MCF 10A (cell line): ENCODE measurements around the gene PTPRM. TPM values are rescaled to one million over a fixed set of nuclear protein-coding genes. Genes with fewer than 3 reads are reported as not detected.

Source experiments
- BruUV-seq: library from RNA; stranded (reverse); fragments of 400-500 nt; replicated peaks from 2 replicates; lab custom pipeline; 2021; lab: Mats Ljungman, UMichigan
- CTCF ChIA-PET: fragments of 300-600 bp; sonication (Branson Sonifier 250); formaldehyde crosslinking; extraction: SDS; loops from one replicate; lab custom pipeline; 2021; ENCODE audit warnings: antibody characterized with exemption, inconsistent platforms; lab: Yijun Ruan, JAX
- POLR2A ChIA-PET: fragments of 300-600, 350-650 bp; sonication (Branson Sonifier 250); formaldehyde crosslinking; extraction: SDS; loops from one replicate; lab custom pipeline; 2020; ENCODE audit warnings: antibody characterized with exemption, inconsistent platforms; lab: Yijun Ruan, JAX
- DNase-seq: peaks from one replicate; pipeline ENCODE4 v3.0.0-alpha.2; 2018; ENCODE audit not compliant: unreplicated experiment
- H3K27ac Mint-ChIP-seq: one replicate; pipeline ENCODE4 v1.8.0; 2022; ENCODE audit warnings: mild to moderate bottlenecking, low read depth, mixed read lengths; ENCODE audit not compliant: unreplicated experiment
- H3K27me3 Mint-ChIP-seq: one replicate; pipeline ENCODE4 v1.8.0; 2022; ENCODE audit warnings: mixed read lengths; ENCODE audit not compliant: insufficient read depth, unreplicated experiment
- H3K36me3 Mint-ChIP-seq: one replicate; pipeline ENCODE4 v1.8.0; 2022; ENCODE audit warnings: mild to moderate bottlenecking, moderate library complexity, mixed read lengths; ENCODE audit not compliant: insufficient read depth, unreplicated experiment
- H3K4me1 Mint-ChIP-seq: one replicate; pipeline ENCODE4 v1.8.0; 2022; ENCODE audit warnings: mixed read lengths; ENCODE audit not compliant: insufficient read depth, unreplicated experiment
- H3K4me3 Mint-ChIP-seq: one replicate; pipeline ENCODE4 v1.8.0; 2022; ENCODE audit warnings: mild to moderate bottlenecking, moderate library complexity, mixed read lengths; ENCODE audit not compliant: unreplicated experiment
- H3K9me3 Mint-ChIP-seq: one replicate; pipeline ENCODE4 v1.8.0; 2022; ENCODE audit warnings: mixed read lengths; ENCODE audit not compliant: unreplicated experiment
- intact Hi-C: fragments of 100-400 bp; cut with micrococcal nuclease; formaldehyde crosslinking; loops from 2 replicates; pipeline ENCODE4 v1.14.1; 2022
- total RNA-seq: library from RNA; stranded (reverse); gene quantifications from 2 replicates; pipeline ENCODE4 v1.2.3, GENCODE V29; 2022
- TF ChIP-seq, protein P1 (sequence below): fragments of 200-600 bp; IDR thresholded peaks from one replicate; pipeline ENCODE4 v1.8.0; 2022; ENCODE audit warnings: antibody characterized with exemption, mild to moderate bottlenecking; ENCODE audit not compliant: unreplicated experiment

Gene PTPRM
- total RNA-seq, 1 experiment from 2014 or later, result 82.8 TPM

GRCh38 chr18:7711495-7711894, 144.4 kb downstream of the PTPRM start:
- Mint-ChIP-seq H3K4me3 (no peak overlapping the region), H3K4me1 (no peaks in the 10 kb centered on the region), H3K9me3 (peaks cover 28% of the 10 kb centered on the region), H3K27ac (no peak overlapping the region), H3K27me3 (no peaks in the 10 kb centered on the region), H3K36me3 (no peaks in the 10 kb centered on the region)
- intact Hi-C loops, result no loop called here
- TF ChIP-seq, protein P1, sequence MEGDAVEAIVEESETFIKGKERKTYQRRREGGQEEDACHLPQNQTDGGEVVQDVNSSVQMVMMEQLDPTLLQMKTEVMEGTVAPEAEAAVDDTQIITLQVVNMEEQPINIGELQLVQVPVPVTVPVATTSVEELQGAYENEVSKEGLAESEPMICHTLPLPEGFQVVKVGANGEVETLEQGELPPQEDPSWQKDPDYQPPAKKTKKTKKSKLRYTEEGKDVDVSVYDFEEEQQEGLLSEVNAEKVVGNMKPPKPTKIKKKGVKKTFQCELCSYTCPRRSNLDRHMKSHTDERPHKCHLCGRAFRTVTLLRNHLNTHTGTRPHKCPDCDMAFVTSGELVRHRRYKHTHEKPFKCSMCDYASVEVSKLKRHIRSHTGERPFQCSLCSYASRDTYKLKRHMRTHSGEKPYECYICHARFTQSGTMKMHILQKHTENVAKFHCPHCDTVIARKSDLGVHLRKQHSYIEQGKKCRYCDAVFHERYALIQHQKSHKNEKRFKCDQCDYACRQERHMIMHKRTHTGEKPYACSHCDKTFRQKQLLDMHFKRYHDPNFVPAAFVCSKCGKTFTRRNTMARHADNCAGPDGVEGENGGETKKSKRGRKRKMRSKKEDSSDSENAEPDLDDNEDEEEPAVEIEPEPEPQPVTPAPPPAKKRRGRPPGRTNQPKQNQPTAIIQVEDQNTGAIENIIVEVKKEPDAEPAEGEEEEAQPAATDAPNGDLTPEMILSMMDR, result no peak
- ChIA-PET CTCF (interaction anchor here (0.7 to 1.0 kb wide), 3 partner anchors 15 to 640 kb away, joined by 3 to 4 read pairs (median 3); no protein-coding TSS in a partner anchor), POLR2A (interaction anchor here (0.6 to 0.9 kb wide), 2 partner anchors 10 to 1651 kb away, joined by 3 to 4 read pairs; no protein-coding TSS in a partner anchor)
- DNase-seq, result no peak
- BruUV-seq, result no TSS peak

- H3K9me3 Mint-ChIP-seq, result no peaks in the 10 kb centered on the region
- no peaks in the 10 kb centered on the region for H3K27me3 Mint-ChIP-seq
- DNase-seq, result no peak
- TF ChIP-seq, protein P1, result no peak
- no peaks in the 10 kb centered on the region for H3K36me3 Mint-ChIP-seq
- POLR2A ChIA-PET, result interaction anchor here (0.7 kb wide), 1 partner anchor 138 kb away, joined by 3 read pairs; no protein-coding TSS in a partner anchor
- intact Hi-C loops, result no loop called here
- no peak overlapping the region for H3K27ac Mint-ChIP-seq
- no peaks in the 10 kb centered on the region for H3K4me1 Mint-ChIP-seq
- H3K4me3 Mint-ChIP-seq, result no peak overlapping the region
- BruUV-seq, result no TSS peak
- CTCF ChIA-PET, result no interaction called here
Measured at GRCh38 chr18:7720395-7720794, 153.3 kb downstream of the PTPRM start.

DNA sequence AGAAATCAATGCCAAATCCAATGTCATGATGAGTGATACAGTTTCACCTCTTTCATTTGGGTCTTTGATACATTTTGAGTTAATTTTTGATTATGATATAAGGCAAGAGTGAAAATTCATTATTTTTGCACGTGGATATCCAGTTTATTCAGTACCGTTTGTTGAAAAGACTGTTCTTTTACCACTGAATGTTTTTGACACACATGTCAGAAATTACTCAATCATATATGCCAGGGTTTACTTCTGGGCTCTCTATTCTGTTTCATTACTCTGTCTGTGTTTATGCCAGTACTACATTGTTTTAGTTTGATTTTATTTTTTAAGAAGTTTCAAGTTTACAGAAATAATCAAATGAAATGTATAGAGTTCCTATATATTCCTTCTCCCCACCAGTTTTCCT, 154.4 kb downstream of the PTPRM start:
- Mint-ChIP-seq H3K4me1 (no peaks in the 10 kb centered on the region), H3K9me3 (no peaks in the 10 kb centered on the region), H3K4me3 (no peak overlapping the region), H3K36me3 (no peaks in the 10 kb centered on the region), H3K27me3 (no peaks in the 10 kb centered on the region), H3K27ac (no peak overlapping the region)
- intact Hi-C loops, result no loop called here
- no TSS peak for BruUV-seq
- TF ChIP-seq, protein P1, result no peak
- CTCF ChIA-PET, result interaction anchor here (0.6 kb wide), 1 partner anchor 20 kb away, joined by 3 read pairs; no protein-coding TSS in a partner anchor
- POLR2A ChIA-PET, result no interaction called here
- no peak for DNase-seq

DNA sequence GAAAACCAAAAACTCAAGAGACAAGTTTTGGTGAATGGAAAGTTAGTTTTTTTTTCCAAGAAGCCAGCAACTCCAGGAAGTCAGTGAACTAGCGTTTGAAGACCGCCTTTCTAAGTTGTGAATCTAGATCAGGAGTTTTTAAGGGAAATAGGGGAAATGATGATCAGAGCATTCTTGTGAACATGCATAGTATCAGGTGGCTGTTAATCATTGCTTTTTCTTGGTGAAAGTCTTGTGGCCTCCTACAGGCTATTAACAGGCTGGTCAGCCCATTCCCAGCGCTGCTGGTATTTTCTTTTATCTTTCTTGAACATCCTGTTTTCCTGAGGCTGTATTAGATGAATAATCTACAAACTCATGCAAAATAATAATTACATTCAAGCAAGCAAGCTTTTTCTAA, 155.8 kb downstream of the PTPRM start:
- CTCF ChIA-PET, result no interaction called here
- Mint-ChIP-seq H3K4me1 (no peaks in the 10 kb centered on the region), H3K4me3 (no peak overlapping the region), H3K27me3 (no peaks in the 10 kb centered on the region), H3K36me3 (no peaks in the 10 kb centered on the region), H3K9me3 (no peaks in the 10 kb centered on the region), H3K27ac (no peak overlapping the region)
- POLR2A ChIA-PET, result no interaction called here
- intact Hi-C loops, result no loop called here
- no TSS peak for BruUV-seq
- TF ChIP-seq, protein P1, result no peak
- no peak for DNase-seq
